Endothelial cell of hepatic sinusoid (primary cell): Measurements from ENCODE around the gene DNAJB13.

Experiments used
- in situ Hi-C: cut with HindIII; loops from 2 replicates; pipeline ENCODE4 v1.10.0; 2017; ENCODE audit warnings: low sequenced_read_pairs

DNAJB13 gene

GRCh38 chr11:74012074-74012809, 61.4 kb downstream of the DNAJB13 start:
- in situ Hi-C loops: loop anchor here (5.0 kb wide), 1 partner anchor 60 kb away; no protein-coding TSS in a partner anchor

- in situ Hi-C loops: loop anchor here (5.0 kb wide), 1 partner anchor 59 kb away; no protein-coding TSS in a partner anchor
These were observed 62.3 kb downstream of the DNAJB13 start for GRCh38 chr11:74013141-74013540.

GRCh38 chr11:74014880-74015279, 64.1 kb downstream of the DNAJB13 start:
- in situ Hi-C loops: loop anchor here (5.0 kb wide), 1 partner anchor 57 kb away; no protein-coding TSS in a partner anchor

GRCh38 chr11:74015919-74016684, 65.3 kb downstream of the DNAJB13 start:
- in situ Hi-C loops: no loop called here

GRCh38 chr11:74017631-74018030, 66.8 kb downstream of the DNAJB13 start:
- in situ Hi-C loops: no loop called here

- in situ Hi-C loops: no loop called here
These were observed 67.6 kb downstream of the DNAJB13 start for GRCh38 chr11:74018331-74019005.

- in situ Hi-C loops: no loop called here
These were observed 68.4 kb downstream of the DNAJB13 start for GRCh38 chr11:74019104-74019738.

- in situ Hi-C loops: no loop called here
These were observed 69.0 kb downstream of the DNAJB13 start for GRCh38 chr11:74019860-74020259.
